OCI-LY3 (cell line): ENCODE data around the gene AFM.

Source experiments
- H2AFZ ChIP-seq: fragments of 200-600, 300-600 bp; shearing (Covaris generic); 2 replicates; pipeline ENCODE4 v1.6.0; 2014; ENCODE audit warnings: antibody characterized with exemption, low read depth, low read length
- H3K27ac ChIP-seq: fragments of 200-600, 300-600 bp; sonication (generic); 2 replicates; pipeline ENCODE4 v1.5.1; 2014; ENCODE audit warnings: mild to moderate bottlenecking, low read length, moderate library complexity, mixed read lengths
- H3K27me3 ChIP-seq: fragments of 200-600, 300-600 bp; sonication (generic); 2 replicates; pipeline ENCODE4 v1.6.1; 2014; ENCODE audit warnings: low read depth, low read length, mixed read lengths
- H3K36me3 ChIP-seq: fragments of 200-600, 300-600 bp; sonication (generic); replicated peaks from 2 replicates; pipeline ENCODE3; 2014; ENCODE audit warnings: low read depth, low read length, mixed read lengths
- H3K4me1 ChIP-seq: fragments of 300-600, 200-600 bp; sonication (generic); 2 replicates; pipeline ENCODE4 v1.6.1; 2014; ENCODE audit warnings: low read length, mixed read lengths
- H3K4me2 ChIP-seq: fragments of 200-600, 300-600 bp; sonication (generic); 2 replicates; pipeline ENCODE4 v1.6.1; 2014; ENCODE audit warnings: low read length, mixed read lengths
- H3K4me3 ChIP-seq: fragments of 300-600, 200-600 bp; sonication (generic); 2 replicates; pipeline ENCODE4 v1.5.1; 2014; ENCODE audit warnings: antibody characterized with exemption, mild to moderate bottlenecking, low read length, moderate library complexity
- H3K79me2 ChIP-seq: fragments of 300-600, 200-600 bp; shearing (Covaris generic); 2 replicates; pipeline ENCODE4 v1.6.1; 2014; ENCODE audit warnings: mild to moderate bottlenecking, low read length, mixed read lengths
- H3K9ac ChIP-seq: fragments of 300-600, 200-600 bp; shearing (Covaris generic); 2 replicates; pipeline ENCODE4 v1.6.0; 2014; ENCODE audit warnings: mild to moderate bottlenecking, low read length, moderate library complexity
- H3K9me3 ChIP-seq: fragments of 200-600, 300-600 bp; shearing (Covaris generic); 2 replicates; pipeline ENCODE4 v1.6.1; 2014; ENCODE audit warnings: low read length, mixed read lengths; ENCODE audit not compliant: insufficient read depth
- H4K20me1 ChIP-seq: fragments of 200-600, 300-600 bp; sonication (generic); 2 replicates; pipeline ENCODE4 v1.6.1; 2016; ENCODE audit warnings: low read length, mixed read lengths; ENCODE audit not compliant: insufficient read depth
- EZH2phosphoT487 ChIP-seq: fragments of 200-600 bp; shearing (Covaris generic); IDR thresholded peaks from 2 replicates; pipeline ENCODE4 v1.6.1; 2018; ENCODE audit warnings: antibody characterized with exemption, mixed run types, low read depth
- TF ChIP-seq, protein P1 (sequence below): fragments of 200-600, 300-600 bp; sonication (generic); IDR thresholded peaks from 2 replicates; pipeline ENCODE4 v1.5.1; 2014; ENCODE audit warnings: antibody characterized with exemption, low read length, low read depth

AFM gene

DNA sequence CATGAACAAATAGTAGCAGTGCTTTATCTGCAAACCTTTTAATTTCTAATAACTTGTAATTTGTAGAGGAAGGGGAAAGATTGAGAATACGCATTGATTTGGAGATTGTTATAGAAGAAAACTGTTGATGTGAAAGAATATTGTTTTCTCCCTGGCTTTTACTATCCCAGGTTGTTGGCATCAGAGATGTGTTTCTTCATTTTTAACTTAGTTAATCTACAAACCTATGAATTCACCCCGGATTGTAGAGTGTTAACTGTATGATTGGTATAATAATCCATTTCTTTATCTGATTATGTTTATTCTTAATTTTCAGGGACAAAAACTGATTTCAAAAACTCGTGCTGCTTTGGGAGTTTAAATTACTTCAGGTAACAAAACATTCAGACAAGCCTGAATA, 26.6 kb upstream of the AFM start:
- H3K4me2 ChIP-seq = no peak overlapping the region
- no peak overlapping the region for H3K4me3 ChIP-seq
- H3K27ac ChIP-seq = no peak overlapping the region
- no peaks in the 10 kb centered on the region for H4K20me1 ChIP-seq
- H3K9me3 ChIP-seq = no peaks in the 10 kb centered on the region
- H2AFZ ChIP-seq = no peak overlapping the region
- no peak overlapping the region for H3K9ac ChIP-seq
- no peaks in the 10 kb centered on the region for H3K27me3 ChIP-seq
- TF ChIP-seq, protein P1, sequence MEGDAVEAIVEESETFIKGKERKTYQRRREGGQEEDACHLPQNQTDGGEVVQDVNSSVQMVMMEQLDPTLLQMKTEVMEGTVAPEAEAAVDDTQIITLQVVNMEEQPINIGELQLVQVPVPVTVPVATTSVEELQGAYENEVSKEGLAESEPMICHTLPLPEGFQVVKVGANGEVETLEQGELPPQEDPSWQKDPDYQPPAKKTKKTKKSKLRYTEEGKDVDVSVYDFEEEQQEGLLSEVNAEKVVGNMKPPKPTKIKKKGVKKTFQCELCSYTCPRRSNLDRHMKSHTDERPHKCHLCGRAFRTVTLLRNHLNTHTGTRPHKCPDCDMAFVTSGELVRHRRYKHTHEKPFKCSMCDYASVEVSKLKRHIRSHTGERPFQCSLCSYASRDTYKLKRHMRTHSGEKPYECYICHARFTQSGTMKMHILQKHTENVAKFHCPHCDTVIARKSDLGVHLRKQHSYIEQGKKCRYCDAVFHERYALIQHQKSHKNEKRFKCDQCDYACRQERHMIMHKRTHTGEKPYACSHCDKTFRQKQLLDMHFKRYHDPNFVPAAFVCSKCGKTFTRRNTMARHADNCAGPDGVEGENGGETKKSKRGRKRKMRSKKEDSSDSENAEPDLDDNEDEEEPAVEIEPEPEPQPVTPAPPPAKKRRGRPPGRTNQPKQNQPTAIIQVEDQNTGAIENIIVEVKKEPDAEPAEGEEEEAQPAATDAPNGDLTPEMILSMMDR = no peak
- TF ChIP-seq EZH2phosphoT487 = no peak
- H3K79me2 ChIP-seq = no peaks in the 10 kb centered on the region
- no peaks in the 10 kb centered on the region for H3K4me1 ChIP-seq
- H3K36me3 ChIP-seq = no peaks in the 10 kb centered on the region

DNA sequence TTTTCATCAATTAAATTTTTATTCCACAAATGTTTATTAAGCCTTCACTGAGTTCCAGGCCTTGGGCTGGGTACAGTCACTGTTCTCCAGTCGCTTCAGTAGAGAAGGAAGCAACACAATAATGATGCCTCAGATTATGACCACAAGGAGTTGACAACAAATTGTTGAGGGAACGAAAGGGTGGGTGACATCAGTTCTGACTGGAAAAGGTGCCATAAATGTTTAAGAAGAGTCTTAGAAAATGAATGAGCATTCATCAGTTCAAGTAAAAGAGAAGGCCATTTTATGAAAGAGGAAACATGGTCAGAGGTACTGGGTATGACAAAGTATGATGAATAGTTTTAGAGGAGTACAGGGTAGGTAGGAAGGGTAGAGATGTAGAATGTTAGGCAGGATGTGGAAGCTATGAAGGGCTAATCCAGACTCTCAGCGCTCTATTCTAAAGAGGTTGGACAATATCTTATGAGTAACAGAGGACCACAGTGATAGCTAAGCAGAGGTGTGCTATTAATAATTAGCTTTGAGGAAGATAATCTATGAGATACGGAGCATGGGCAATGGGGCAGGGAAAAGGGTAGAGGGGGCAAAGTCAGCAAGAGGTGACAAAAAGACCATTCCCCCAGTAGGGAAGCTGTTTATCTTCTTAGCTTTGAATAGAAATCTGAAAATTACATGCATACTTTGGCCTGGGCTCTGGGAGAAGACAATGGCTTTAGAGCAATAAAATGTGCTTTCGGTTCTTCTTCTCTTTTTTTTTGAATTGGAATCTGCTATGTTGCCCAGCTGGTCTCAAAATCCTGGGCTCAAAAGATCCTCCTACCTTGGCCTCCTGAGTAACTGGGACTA, 25.1 kb upstream of the AFM start:
- H3K4me1 ChIP-seq = no peaks in the 10 kb centered on the region
- H3K27ac ChIP-seq = no peak overlapping the region
- TF ChIP-seq, protein P1 = no peak
- no peak for TF ChIP-seq EZH2phosphoT487
- H3K4me2 ChIP-seq = no peak overlapping the region
- no peaks in the 10 kb centered on the region for H3K9me3 ChIP-seq
- H3K27me3 ChIP-seq = no peaks in the 10 kb centered on the region
- H3K36me3 ChIP-seq = no peaks in the 10 kb centered on the region
- H3K79me2 ChIP-seq = no peaks in the 10 kb centered on the region
- no peak overlapping the region for H3K9ac ChIP-seq
- H2AFZ ChIP-seq = no peak overlapping the region
- H3K4me3 ChIP-seq = no peak overlapping the region
- H4K20me1 ChIP-seq = no peaks in the 10 kb centered on the region

DNA sequence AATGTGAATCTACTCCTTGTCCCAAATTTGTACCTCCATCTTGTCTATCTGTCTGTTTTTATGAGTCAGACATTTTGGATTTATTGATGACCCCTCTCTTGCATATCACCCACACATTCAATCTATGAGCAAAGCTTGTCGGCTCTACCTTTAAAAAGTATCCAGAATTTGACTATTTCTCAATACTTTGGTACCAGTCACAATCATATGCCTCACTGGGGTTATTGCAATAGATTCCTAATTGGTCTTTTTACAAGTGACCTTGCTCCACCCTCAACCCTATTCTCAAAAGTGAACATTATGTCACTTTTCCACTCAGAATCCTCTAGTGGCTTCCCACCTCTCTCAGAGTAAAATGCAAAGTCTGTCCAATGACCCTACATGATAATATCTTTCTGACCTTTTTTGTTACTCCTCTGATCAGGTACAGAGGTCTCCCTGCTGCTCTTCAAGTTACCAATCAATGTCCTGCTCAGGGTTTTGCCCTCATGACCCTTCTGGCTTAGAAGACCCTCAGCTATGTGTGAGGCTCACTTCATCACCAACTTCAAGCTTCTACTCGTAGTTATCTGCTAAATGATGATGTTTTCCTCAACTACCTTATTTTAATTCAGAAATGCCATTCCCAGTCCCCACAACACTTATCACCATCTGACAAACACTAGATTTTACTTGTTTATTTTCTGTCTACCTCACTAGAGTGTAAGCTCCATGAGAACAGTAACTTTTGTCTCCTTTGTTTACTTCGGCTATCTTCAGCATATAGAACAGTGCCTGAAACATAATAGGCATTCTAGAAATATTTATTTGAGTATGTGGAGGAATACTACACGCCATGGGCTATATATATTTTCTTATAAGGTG, 23.1 kb upstream of the AFM start:
- no peak overlapping the region for H3K4me2 ChIP-seq
- no peak overlapping the region for H3K4me3 ChIP-seq
- no peaks in the 10 kb centered on the region for H3K4me1 ChIP-seq
- H3K9ac ChIP-seq = no peak overlapping the region
- H3K27ac ChIP-seq = no peak overlapping the region
- TF ChIP-seq, protein P1 = no peak
- TF ChIP-seq EZH2phosphoT487 = no peak
- H3K79me2 ChIP-seq = no peaks in the 10 kb centered on the region
- no peaks in the 10 kb centered on the region for H3K9me3 ChIP-seq
- no peaks in the 10 kb centered on the region for H4K20me1 ChIP-seq
- H3K36me3 ChIP-seq = no peaks in the 10 kb centered on the region
- H2AFZ ChIP-seq = no peak overlapping the region
- no peaks in the 10 kb centered on the region for H3K27me3 ChIP-seq

DNA sequence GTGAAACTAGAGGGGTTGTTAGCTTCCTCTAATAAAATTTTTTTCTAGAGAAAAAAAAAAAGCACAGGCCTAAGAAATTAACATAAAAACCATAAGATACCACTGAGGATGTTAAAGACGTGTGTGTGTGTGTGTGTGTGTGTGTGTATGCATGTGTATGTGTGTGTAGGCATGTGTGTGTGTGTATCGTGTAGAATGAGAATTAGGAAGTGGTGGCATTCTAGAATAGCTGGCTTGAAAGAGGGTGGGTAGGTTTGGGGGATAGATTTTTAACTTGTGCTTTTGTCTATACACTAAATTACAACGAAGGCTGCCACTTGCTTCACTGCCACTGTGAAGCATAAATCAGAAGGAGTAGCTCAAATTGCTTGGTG, 22.5 kb upstream of the AFM start:
- Histone ChIP-seq H3K4me1 (no peaks in the 10 kb centered on the region), H3K36me3 (no peaks in the 10 kb centered on the region), H3K9ac (no peak overlapping the region), H3K4me2 (no peak overlapping the region), H3K79me2 (no peaks in the 10 kb centered on the region), H4K20me1 (no peaks in the 10 kb centered on the region), H3K27me3 (no peaks in the 10 kb centered on the region), H2AFZ (no peak overlapping the region), H3K27ac (no peak overlapping the region), H3K9me3 (no peaks in the 10 kb centered on the region), H3K4me3 (no peak overlapping the region)
- TF ChIP-seq, protein P1 = no peak
- no peak for TF ChIP-seq EZH2phosphoT487
